HepG2 (cell line): ENCODE measurements around the gene PAFAH1B2. TPM values are rescaled to one million over a fixed set of nuclear protein-coding genes. Genes with fewer than 3 reads are reported as not detected.
A peak's percentile ranks its signal among the peaks of the same experiment; 100 is the strongest.

ENCODE experiments used
- ATAC-seq: fragments of 200-7000 bp; cut with Tn5 transposase; 3 replicates; pipeline ENCODE4 v1.9.1; 2020; ENCODE audit warnings: mild to moderate bottlenecking, moderate library complexity
- BruUV-seq: library from RNA; stranded (reverse); fragments of 400-500 nt; replicated peaks from 2 replicates; lab custom pipeline; 2021; lab: Mats Ljungman, UMichigan
- CTCF ChIA-PET: fragments of 300-600 bp; formaldehyde crosslinking; extraction: SDS; loops from one replicate; lab custom pipeline; 2021; ENCODE audit warnings: low total read pairs, inconsistent platforms, low intra/inter-chr PET ratio; lab: Yijun Ruan, JAX
- POLR2A ChIA-PET: fragments of 350-600 bp; sonication (Branson Sonifier 250); formaldehyde crosslinking; loops from one replicate; lab custom pipeline; 2020; ENCODE audit warnings: antibody characterized with exemption, inconsistent platforms; lab: Yijun Ruan, JAX
- DNase-seq: peaks from one replicate; pipeline ENCODE4 v3.0.0-alpha.2; 2015; ENCODE audit warnings: low spot score
- FAIRE-seq: peaks from 3 replicates; lab custom pipeline; 2011; peaks lifted over from hg19 to GRCh38; lab: Jason Lieb, UNC
- H2AFZ ChIP-seq: one replicate; pipeline ENCODE4 v1.6.1; 2011; ENCODE audit warnings: low read length, inconsistent platforms
- H3K27ac ChIP-seq: fragments of 300-600 bp; 3 replicates; pipeline ENCODE4 v1.8.0; 2011; ENCODE audit warnings: mixed run types, mild to moderate bottlenecking, mixed read lengths, low read length, inconsistent platforms; ENCODE audit not compliant: insufficient read depth; ENCODE audit errors: extremely low read length
- H3K27me3 ChIP-seq, 2 experiments: fragments of 200-600 bp in 1 of 2; 2 replicates in 1 of 2; 3 replicates in 1 of 2; pipeline versions ENCODE4 v1.6.0 to v1.8.0; 2011; ENCODE audit warnings: low read length in 2 of 2, mild to moderate bottlenecking in 2 of 2, moderate library complexity in 2 of 2, inconsistent platforms in 1 of 2; ENCODE audit not compliant: insufficient read depth in 2 of 2, control insufficient read depth in 1 of 2
- H3K36me3 ChIP-seq, 2 experiments: fragments of 200-600 bp in 1 of 2; replicated peaks in 1 of 2; 2 replicates in 1 of 2; 3 replicates in 1 of 2; pipeline versions ENCODE4 v1.5.1 to v1.8.0; 2011; ENCODE audit warnings: low read length in 2 of 2, inconsistent platforms in 1 of 2; ENCODE audit not compliant: insufficient read depth in 2 of 2, control insufficient read depth in 1 of 2
- H3K4me1 ChIP-seq: 2 replicates; pipeline ENCODE4 v1.5.1; 2012; ENCODE audit warnings: low read length, inconsistent platforms; ENCODE audit not compliant: insufficient read depth
- H3K4me2 ChIP-seq: 2 replicates; pipeline ENCODE4 v1.6.0; 2011; ENCODE audit warnings: low read depth, low read length, inconsistent platforms
- H3K4me3 ChIP-seq, 3 experiments: fragments of 200-600 bp in 1 of 3; sonication (generic), shearing (Covaris generic) in 1 of 3; replicated peaks in 1 of 3; 2 replicates each; pipeline ENCODE4 v1.5.1; 2011 to 2016; ENCODE audit warnings: low read length in 3 of 3, inconsistent platforms in 2 of 3, low read depth in 2 of 3, mild to moderate bottlenecking in 2 of 3, control low read depth in 1 of 3, mixed read lengths in 1 of 3; ENCODE audit not compliant: insufficient read depth in 1 of 3
- H3K79me2 ChIP-seq: one replicate; pipeline ENCODE4 v1.6.1; 2011; ENCODE audit warnings: low read length, inconsistent platforms; ENCODE audit not compliant: insufficient read depth
- H3K9ac ChIP-seq: 2 replicates; pipeline ENCODE4 v1.6.0; 2011; ENCODE audit warnings: mild to moderate bottlenecking, low read depth, low read length, inconsistent platforms; ENCODE audit not compliant: insufficient read depth
- H3K9me3 ChIP-seq: 2 replicates; pipeline ENCODE4 v1.5.1; 2012; ENCODE audit warnings: mild to moderate bottlenecking, low read length
- H4K20me1 ChIP-seq: 2 replicates; pipeline ENCODE4 v1.6.0; 2011; ENCODE audit warnings: inconsistent platforms, mild to moderate bottlenecking, low read length, moderate library complexity; ENCODE audit not compliant: insufficient read depth
- NBN ChIP-seq: fragments of 450-650 bp; conservative IDR thresholded peaks from 2 replicates; pipeline ENCODE4 v1.6.1; 2017
- ZNF121 ChIP-seq: sonication (generic); formaldehyde crosslinking; IDR thresholded peaks from 2 replicates; pipeline ENCODE4 v1.5.0; 2020; ENCODE audit warnings: mild to moderate bottlenecking, missing genetic modification reagents
- ZNF331 ChIP-seq: sonication (generic); formaldehyde crosslinking; IDR thresholded peaks from 2 replicates; pipeline ENCODE4 v1.4.0; 2020; ENCODE audit warnings: missing genetic modification reagents
- ZNF552 ChIP-seq: sonication (generic); formaldehyde crosslinking; IDR thresholded peaks from 2 replicates; pipeline ENCODE4 v1.9.0; 2022; ENCODE audit warnings: missing genetic modification reagents, mild to moderate bottlenecking, borderline replicate concordance
- ZNF619 ChIP-seq: sonication (generic); formaldehyde crosslinking; IDR thresholded peaks from 2 replicates; pipeline ENCODE4 v1.4.0; 2020; ENCODE audit warnings: mild to moderate bottlenecking, missing genetic modification reagents
- ZNF703 ChIP-seq: sonication (generic); formaldehyde crosslinking; IDR thresholded peaks from 2 replicates; pipeline ENCODE4 v1.5.1; 2020; ENCODE audit warnings: missing genetic modification reagents, mild to moderate bottlenecking, moderate library complexity, borderline replicate concordance
- ZNF776 ChIP-seq: sonication (generic); formaldehyde crosslinking; IDR thresholded peaks from 2 replicates; pipeline ENCODE4 v1.4.0; 2020; ENCODE audit warnings: mild to moderate bottlenecking, missing genetic modification reagents
- ZNF790 ChIP-seq: sonication (generic); formaldehyde crosslinking; IDR thresholded peaks from 2 replicates; pipeline ENCODE4 v1.8.0; 2022; ENCODE audit warnings: missing genetic modification reagents, mild to moderate bottlenecking, borderline replicate concordance
- WGBS: methylation state at CpG from one replicate; pipeline ENCODE4 v1.1.6; 2017; ENCODE audit warnings: low lambda C conversion rate; 5-methylcytosine and 5-hydroxymethylcytosine counted together
- in situ Hi-C: cut with HindIII; loops from 2 replicates; pipeline ENCODE4 v1.10.0; 2017; ENCODE audit warnings: low pct_unique_long_range_greater_than_20kb; ENCODE audit not compliant: extremely low pct_ligation_motif_present
- intact Hi-C: fragments of 100-400 bp; cut with micrococcal nuclease; formaldehyde crosslinking; loops from one replicate; pipeline ENCODE4 v1.10.0; 2022; ENCODE audit not compliant: unreplicated experiment
- polyA plus RNA-seq, 8 experiments: library from polyadenylated mRNA; depleted of rRNA in 3 of 8; stranded (reverse) in 7 of 8; unstranded in 1 of 8; fragments of >200 nt; fragmentation: Illumina TruSeq in 4 of 8; extraction: Trizol in 4 of 8; gene quantifications; 2 replicates each; pipeline versions ENCODE4 v1.2.1 to v1.2.3, GENCODE V29; 2011 to 2016; ENCODE audit warnings: low read depth in 4 of 8, missing spikeins in 1 of 8, mixed read lengths in 1 of 8; ENCODE audit not compliant: insufficient read depth in 1 of 8
- total RNA-seq, 5 experiments: library from RNA; depleted of rRNA; stranded (reverse); fragments of >200 nt; fragmentation: Illumina TruSeq; extraction: Trizol; gene quantifications; 2 replicates each; pipeline ENCODE4 v1.2.3, GENCODE V29; 2016; ENCODE audit warnings: low read depth in 1 of 5
- TF ChIP-seq, protein P1 (sequence below): sonication (generic); formaldehyde crosslinking; IDR thresholded peaks from 2 replicates; pipeline ENCODE4 v1.5.1; 2020; ENCODE audit warnings: missing genetic modification reagents, mild to moderate bottlenecking, borderline replicate concordance
- TF ChIP-seq, protein P2 (sequence below): sonication (generic); formaldehyde crosslinking; IDR thresholded peaks from 2 replicates; pipeline ENCODE4 v1.4.0; 2020; ENCODE audit warnings: missing genetic modification reagents, borderline replicate concordance
- TF ChIP-seq, protein P3 (sequence below): sonication (generic); formaldehyde crosslinking; IDR thresholded peaks from 2 replicates; pipeline ENCODE4 v1.8.1; 2023; ENCODE audit warnings: mild to moderate bottlenecking, missing genetic modification reagents

The PAFAH1B2 gene
- total and polyA plus RNA-seq, 2 of the 13 experiments (the other 11 are each of a cell fraction or from before 2014, with no cell fraction given) = 28.8 to 104 TPM

DNA sequence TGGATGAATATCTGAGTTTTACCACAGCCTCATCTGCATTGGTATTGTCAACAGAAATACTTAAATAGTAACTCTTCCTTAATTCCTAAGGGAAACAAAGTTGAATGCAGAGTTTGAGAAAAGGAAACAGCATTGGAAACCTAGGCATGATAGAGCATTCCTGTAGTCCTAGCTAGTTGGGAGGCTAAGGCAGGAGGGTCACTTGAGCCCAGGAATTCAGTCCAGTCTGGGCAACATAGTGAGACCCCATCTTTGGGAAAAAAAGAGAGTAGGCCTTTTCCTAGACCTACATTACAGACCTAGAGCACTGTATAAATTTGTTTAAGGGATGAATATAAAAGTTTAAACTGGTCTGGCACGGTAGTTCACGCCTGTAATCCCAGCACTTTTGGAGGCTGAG lies 13.4 kb downstream of the PAFAH1B2 start:
- H4K20me1 ChIP-seq = peaks cover 51% of the 10 kb centered on the region
- in situ Hi-C loops = no loop called here
- intact Hi-C loops = no loop called here

DNA sequence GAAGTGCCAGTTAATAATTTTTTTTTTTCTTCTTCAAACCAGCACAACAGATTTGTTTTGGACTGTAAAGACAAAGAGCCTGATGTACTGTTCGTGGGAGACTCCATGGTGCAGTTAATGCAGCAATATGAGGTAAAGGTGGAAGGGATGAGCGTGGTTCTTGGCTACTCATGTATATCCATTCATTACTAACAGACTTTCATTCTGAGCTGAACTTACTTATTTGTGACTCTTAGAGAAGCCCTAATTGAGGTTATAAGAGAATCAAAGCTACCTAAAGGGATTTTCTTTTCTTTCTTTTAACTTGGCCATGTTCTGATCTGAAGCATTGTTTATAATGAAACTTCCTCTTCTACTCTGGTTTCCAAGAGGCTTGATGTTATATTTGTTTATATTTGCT lies 15.8 kb downstream of the PAFAH1B2 start:
- 94% methylated on average over 2 of the region's 2 CpGs for WGBS
- Histone ChIP-seq H2AFZ (no peak overlapping the region), H3K9ac (no peak overlapping the region), H3K27me3 (no peaks in the 10 kb centered on the region), H3K27ac (no peak overlapping the region), H4K20me1 (peaks cover 35% of the 10 kb centered on the region; the same call in 1 of the 2 replicates), H3K4me2 (no peak overlapping the region), H3K36me3 (peaks cover 19 to 68% of the 10 kb centered on the region in 2 experiments), H3K4me3 (no peak overlapping the region), H3K79me2 (peaks cover 51% of the 10 kb centered on the region), H3K4me1 (no peaks in the 10 kb centered on the region), H3K9me3 (no peaks in the 10 kb centered on the region)
- ATAC-seq (no peak), DNase-seq (no peak), FAIRE-seq (no peak)
- in situ Hi-C loops (no loop called here), intact Hi-C loops (no loop called here)
- TF ChIP-seq ZNF703 (no peak), ZNF790 (CRISPR knock-in tag) (no peak), ZNF331 (CRISPR knock-in tag) (no peak), NBN (no peak), ZNF619 (no peak), ZNF776 (CRISPR knock-in tag) (no peak), ZNF552 (CRISPR knock-in tag) (no peak)
- TF ChIP-seq, protein P1, sequence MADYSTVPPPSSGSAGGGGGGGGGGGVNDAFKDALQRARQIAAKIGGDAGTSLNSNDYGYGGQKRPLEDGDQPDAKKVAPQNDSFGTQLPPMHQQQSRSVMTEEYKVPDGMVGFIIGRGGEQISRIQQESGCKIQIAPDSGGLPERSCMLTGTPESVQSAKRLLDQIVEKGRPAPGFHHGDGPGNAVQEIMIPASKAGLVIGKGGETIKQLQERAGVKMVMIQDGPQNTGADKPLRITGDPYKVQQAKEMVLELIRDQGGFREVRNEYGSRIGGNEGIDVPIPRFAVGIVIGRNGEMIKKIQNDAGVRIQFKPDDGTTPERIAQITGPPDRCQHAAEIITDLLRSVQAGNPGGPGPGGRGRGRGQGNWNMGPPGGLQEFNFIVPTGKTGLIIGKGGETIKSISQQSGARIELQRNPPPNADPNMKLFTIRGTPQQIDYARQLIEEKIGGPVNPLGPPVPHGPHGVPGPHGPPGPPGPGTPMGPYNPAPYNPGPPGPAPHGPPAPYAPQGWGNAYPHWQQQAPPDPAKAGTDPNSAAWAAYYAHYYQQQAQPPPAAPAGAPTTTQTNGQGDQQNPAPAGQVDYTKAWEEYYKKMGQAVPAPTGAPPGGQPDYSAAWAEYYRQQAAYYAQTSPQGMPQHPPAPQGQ (CRISPR knock-in tag) = no peak
- TF ChIP-seq, protein P2, sequence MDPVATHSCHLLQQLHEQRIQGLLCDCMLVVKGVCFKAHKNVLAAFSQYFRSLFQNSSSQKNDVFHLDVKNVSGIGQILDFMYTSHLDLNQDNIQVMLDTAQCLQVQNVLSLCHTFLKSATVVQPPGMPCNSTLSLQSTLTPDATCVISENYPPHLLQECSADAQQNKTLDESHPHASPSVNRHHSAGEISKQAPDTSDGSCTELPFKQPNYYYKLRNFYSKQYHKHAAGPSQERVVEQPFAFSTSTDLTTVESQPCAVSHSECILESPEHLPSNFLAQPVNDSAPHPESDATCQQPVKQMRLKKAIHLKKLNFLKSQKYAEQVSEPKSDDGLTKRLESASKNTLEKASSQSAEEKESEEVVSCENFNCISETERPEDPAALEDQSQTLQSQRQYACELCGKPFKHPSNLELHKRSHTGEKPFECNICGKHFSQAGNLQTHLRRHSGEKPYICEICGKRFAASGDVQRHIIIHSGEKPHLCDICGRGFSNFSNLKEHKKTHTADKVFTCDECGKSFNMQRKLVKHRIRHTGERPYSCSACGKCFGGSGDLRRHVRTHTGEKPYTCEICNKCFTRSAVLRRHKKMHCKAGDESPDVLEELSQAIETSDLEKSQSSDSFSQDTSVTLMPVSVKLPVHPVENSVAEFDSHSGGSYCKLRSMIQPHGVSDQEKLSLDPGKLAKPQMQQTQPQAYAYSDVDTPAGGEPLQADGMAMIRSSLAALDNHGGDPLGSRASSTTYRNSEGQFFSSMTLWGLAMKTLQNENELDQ (CRISPR knock-in tag) = no peak
- BruUV-seq = no TSS peak
- POLR2A ChIA-PET = no interaction called here
- CTCF ChIA-PET = no interaction called here

More for the DNA sequence above, 13.4 kb downstream of the PAFAH1B2 start:
- Histone ChIP-seq H3K79me2 (peaks cover 74% of the 10 kb centered on the region), H3K9me3 (no peaks in the 10 kb centered on the region), H3K27ac (no peak overlapping the region), H3K4me1 (no peaks in the 10 kb centered on the region), H3K4me2 (no peak overlapping the region), H2AFZ (no peak overlapping the region), H3K36me3 (peaks cover 13 to 55% of the 10 kb centered on the region in 2 experiments), H3K9ac (no peak overlapping the region), H3K4me3 (no peak overlapping the region), H3K27me3 (no peaks in the 10 kb centered on the region)
- FAIRE-seq (no peak), DNase-seq (no peak), ATAC-seq (no peak)
- WGBS = 100% methylated on average over 2 of the region's 2 CpGs
- BruUV-seq = no TSS peak
- POLR2A ChIA-PET = interaction anchor here (1.8 kb wide), 1 partner anchor 14 kb away, joined by 4 read pairs; no protein-coding TSS in a partner anchor
- peak; percentile 72 for TF ChIP-seq ZNF121 (CRISPR knock-in tag)
- TF ChIP-seq, protein P3, sequence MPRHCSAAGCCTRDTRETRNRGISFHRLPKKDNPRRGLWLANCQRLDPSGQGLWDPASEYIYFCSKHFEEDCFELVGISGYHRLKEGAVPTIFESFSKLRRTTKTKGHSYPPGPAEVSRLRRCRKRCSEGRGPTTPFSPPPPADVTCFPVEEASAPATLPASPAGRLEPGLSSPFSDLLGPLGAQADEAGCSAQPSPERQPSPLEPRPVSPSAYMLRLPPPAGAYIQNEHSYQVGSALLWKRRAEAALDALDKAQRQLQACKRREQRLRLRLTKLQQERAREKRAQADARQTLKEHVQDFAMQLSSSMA (CRISPR knock-in tag) = no peak
- CTCF ChIA-PET = no interaction called here
